ENCODE results near the gene DENND1A. TPM values are rescaled to one million over a fixed set of nuclear protein-coding genes. Genes with fewer than 3 reads are reported as not detected.

Gene DENND1A
- total and polyA plus RNA-seq, 2 of the 13 experiments (the other 11 are each of a cell fraction or from before 2014, with no cell fraction given), result 14.8 to 30.1 TPM

DNA sequence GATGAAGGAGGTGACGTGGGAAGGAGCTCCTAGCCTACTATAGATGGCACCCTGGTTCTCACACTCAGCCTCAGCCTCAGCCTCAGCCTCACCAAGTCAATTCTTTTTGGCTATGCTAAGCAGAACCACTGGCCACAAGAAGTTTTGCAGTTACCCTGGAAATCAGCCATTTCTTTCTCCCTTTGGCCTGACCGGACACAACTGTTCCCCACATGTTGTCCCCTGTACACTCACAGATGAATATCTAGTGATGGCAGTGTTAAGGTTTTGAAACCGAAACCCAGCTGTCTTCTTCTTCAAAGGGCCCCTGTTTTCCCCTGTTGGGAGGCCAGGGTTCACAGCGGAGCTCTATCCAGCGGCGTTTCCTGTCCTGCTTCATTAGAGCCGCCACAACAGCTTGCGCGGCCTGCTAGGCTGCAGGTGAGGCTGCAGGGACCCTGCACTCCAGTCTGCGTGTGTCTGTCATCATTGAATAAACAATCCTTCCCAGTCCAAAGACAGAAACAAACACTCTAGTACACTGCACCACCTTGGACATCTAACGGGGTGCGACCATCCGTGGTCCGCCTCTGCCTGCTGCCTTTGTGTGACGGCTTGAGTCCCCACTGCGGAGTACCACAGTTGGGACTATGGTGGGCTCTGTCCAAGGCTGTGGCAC lies 250.5 kb downstream of the DENND1A start (continued):
- TF ChIP-seq ZHX1 (CRISPR knock-in tag; IDR thresholded peaks at IDR 0.05; ENCODE audit: low read depth) (no peak), ZNF598 (CRISPR knock-in tag; IDR thresholded peaks at IDR 0.05; ENCODE audit: borderline replicate concordance) (no peak), ZNF30 (CRISPR knock-in tag; IDR thresholded peaks at IDR 0.05) (no peak), NCOA1 (CRISPR knock-in tag; IDR thresholded peaks at IDR 0.05) (no peak), ZNF274 (CRISPR knock-in tag; IDR thresholded peaks at IDR 0.05) (no peak), WIZ (CRISPR knock-in tag; IDR thresholded peaks at IDR 0.05) (no peak), MLLT10 (CRISPR knock-in tag; IDR thresholded peaks at IDR 0.05) (no peak), DR1 (CRISPR knock-in tag; IDR thresholded peaks at IDR 0.05) (no peak), PPARG (CRISPR knock-in tag; conservative IDR thresholded peaks at IDR 0.05) (peak; percentile 68), PCBP1 (IDR thresholded peaks at IDR 0.05; ENCODE audit: borderline replicate concordance, low read depth, low read length) (no peak), ARID2 (CRISPR knock-in tag; IDR thresholded peaks at IDR 0.05; ENCODE audit: borderline replicate concordance) (no peak), ZHX2 (IDR thresholded peaks at IDR 0.05; ENCODE audit: low read depth) (no peak), ZHX2 (CRISPR knock-in tag; IDR thresholded peaks at IDR 0.05; ENCODE audit: borderline replicate concordance) (no peak), KMT2A (CRISPR knock-in tag; IDR thresholded peaks at IDR 0.05) (peak; percentile 67), POLR2A (IDR thresholded peaks at IDR 0.05; ENCODE audit: insufficient read depth in 1 of 2, low read depth in 2 of 2, low read length in 2 of 2) (no peak), RORA (CRISPR knock-in tag; IDR thresholded peaks at IDR 0.05) (no peak), TMF1 (CRISPR knock-in tag; IDR thresholded peaks at IDR 0.05; ENCODE audit: low read depth) (no peak), HDAC1 (CRISPR knock-in tag; IDR thresholded peaks at IDR 0.05) (peak; percentile 75), YEATS2 (CRISPR knock-in tag; IDR thresholded peaks at IDR 0.05; ENCODE audit: borderline replicate concordance) (peak; percentile 22; the same call in 1 of the 2 replicates), ZNF780A (CRISPR knock-in tag; IDR thresholded peaks at IDR 0.05) (no peak)
- TF ChIP-seq, protein P1, sequence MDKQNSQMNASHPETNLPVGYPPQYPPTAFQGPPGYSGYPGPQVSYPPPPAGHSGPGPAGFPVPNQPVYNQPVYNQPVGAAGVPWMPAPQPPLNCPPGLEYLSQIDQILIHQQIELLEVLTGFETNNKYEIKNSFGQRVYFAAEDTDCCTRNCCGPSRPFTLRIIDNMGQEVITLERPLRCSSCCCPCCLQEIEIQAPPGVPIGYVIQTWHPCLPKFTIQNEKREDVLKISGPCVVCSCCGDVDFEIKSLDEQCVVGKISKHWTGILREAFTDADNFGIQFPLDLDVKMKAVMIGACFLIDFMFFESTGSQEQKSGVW (CRISPR knock-in tag; IDR thresholded peaks at IDR 0.05; ENCODE audit: borderline replicate concordance), result no peak
- TF ChIP-seq, protein P2, sequence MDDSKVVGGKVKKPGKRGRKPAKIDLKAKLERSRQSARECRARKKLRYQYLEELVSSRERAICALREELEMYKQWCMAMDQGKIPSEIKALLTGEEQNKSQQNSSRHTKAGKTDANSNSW (CRISPR knock-in tag; IDR thresholded peaks at IDR 0.05; ENCODE audit: borderline replicate concordance), result no peak
